Raji (cell line): ENCODE measurements around the gene ADCY2.

Experiments
- POLR2A ChIP-seq: IDR thresholded peaks from 2 replicates; pipeline ENCODE4 v1.6.1; 2011; ENCODE audit warnings: low read depth, low read length, control low read depth; ENCODE audit not compliant: insufficient read depth

The ADCY2 gene

DNA sequence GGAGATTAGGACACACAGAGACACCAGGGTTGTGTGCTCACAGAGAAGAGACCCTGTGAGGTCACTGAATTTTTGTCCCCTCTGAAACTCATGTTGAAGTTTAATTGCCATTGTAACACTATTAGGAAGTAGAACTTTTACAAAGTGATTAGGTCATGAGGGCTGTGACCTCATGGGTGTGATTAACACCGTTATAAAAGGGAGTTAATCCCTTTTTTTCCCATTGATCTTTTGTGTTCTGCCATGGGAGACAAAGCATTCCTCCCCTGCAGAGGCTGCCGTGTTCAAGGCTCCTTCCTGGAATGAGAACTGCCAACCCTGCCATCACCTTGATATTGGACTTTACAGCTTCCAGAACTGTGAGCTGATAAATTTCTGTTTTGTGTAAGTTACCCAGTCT is 221.0 kb downstream of the ADCY2 start:
- no peak for TF ChIP-seq POLR2A

DNA sequence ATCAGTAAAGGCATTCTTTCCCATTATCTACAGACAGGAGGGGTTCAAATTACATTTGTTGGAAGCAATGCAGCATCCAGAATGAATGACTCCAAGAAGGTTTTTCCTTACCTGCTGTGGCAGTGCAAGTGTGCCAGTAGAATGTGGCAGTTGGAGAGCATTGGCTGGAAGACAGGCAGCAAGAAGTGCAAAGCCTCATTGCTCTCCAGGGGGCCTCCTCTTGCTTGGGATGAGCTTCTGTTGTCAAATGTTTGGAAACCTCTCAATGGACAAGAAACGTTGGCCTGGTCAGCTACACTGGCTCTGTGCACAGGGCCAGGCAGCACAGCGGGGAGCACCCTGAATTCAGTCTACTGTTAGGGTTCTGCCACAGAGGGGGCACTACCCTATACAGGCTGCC is 226.6 kb downstream of the ADCY2 start:
- no peak for TF ChIP-seq POLR2A

GRCh38 chr5:7625740-7626139 is 229.8 kb downstream of the ADCY2 start:
- TF ChIP-seq POLR2A = no peak

DNA sequence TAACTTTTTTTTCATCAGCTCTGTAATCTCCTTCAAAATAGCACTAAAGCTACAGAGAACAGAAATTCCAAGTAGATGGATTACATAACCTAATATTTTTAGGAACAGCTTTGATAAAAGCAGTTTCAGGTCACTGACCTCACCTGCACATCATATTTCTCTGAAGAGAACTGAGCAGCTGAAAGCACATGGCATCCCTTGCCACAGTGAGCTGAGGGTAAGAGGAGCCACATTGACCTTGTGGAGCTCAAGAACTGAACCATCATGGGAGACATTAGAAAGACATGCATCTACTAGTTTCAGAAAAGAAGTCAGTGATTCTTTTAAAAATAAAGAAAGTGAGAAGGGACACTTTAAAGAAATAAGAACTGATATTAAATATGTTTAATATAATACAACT is 232.3 kb downstream of the ADCY2 start:
- TF ChIP-seq POLR2A = no peak

GRCh38 chr5:7628820-7629219 is 232.9 kb downstream of the ADCY2 start:
- TF ChIP-seq POLR2A = no peak

GRCh38 chr5:7629561-7629960 is 233.6 kb downstream of the ADCY2 start:
- TF ChIP-seq POLR2A = no peak

GRCh38 chr5:7634837-7635236 is 238.9 kb downstream of the ADCY2 start:
- no peak for TF ChIP-seq POLR2A

GRCh38 chr5:7638456-7638855 is 242.5 kb downstream of the ADCY2 start:
- no peak for TF ChIP-seq POLR2A

DNA sequence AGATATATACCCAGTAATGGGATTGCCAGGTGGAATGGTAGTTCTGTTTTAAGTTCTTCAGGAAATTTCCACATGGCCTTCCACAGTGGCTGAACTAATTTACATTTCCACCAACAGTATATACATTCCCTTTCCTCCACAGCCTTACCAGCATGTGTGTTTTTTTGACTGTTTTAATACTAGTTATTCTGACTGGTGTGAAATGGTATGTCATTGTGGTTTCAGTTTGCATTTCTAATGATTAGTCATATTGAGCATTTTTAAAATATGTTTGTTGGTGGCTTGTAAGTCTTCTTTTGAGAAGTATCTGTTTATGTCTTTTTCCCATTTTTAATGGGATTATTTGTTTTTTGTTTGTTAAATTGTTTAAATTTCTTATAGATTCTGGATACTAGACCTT is 246.1 kb downstream of the ADCY2 start:
- no peak for TF ChIP-seq POLR2A

- no peak for TF ChIP-seq POLR2A
Measured at GRCh38 chr5:7644723-7645122, 248.8 kb downstream of the ADCY2 start.

DNA sequence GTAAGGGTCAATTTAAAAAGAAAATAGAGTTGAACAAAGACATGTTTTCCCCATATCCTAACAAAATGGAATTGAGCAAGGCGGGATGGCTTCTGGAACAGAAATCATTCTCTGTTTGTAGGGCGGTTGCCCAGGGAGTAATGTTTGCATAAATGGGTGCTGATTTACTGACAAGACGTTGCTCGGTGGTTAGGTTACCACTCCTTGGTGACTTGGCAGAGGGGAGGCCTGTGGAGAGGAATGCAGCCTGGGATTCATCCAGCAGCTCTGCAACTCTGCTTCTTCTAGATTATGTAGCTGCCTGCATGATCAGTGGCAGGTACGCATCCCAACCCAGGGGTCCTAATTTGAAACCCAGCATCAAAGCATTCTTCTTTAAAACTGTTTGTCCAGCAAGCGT is 254.8 kb downstream of the ADCY2 start:
- TF ChIP-seq POLR2A = no peak

GRCh38 chr5:7653046-7653445 is 257.1 kb downstream of the ADCY2 start:
- no peak for TF ChIP-seq POLR2A

- TF ChIP-seq POLR2A = no peak
Measured at GRCh38 chr5:7657153-7657552, 261.2 kb downstream of the ADCY2 start.

DNA sequence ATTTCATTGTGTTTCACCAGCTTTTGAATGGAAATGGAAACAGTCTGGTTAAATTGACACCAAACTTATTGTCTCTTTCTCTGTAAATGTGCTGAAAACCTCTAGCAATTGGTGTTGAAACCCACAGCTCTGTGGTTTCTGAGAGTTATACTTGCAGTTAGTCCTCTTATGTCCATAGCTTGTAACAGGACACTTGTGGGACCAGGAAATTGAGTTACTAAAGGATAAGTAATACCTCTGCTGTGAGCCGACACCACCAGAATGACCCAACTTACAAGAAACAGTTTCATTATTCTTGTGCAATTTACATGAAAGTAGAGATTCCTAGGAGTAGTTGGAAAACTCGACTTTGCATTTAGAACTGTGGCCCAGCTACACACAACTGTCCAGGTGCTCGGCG is 263.5 kb downstream of the ADCY2 start:
- TF ChIP-seq POLR2A = no peak

GRCh38 chr5:7662289-7662688 is 266.4 kb downstream of the ADCY2 start:
- TF ChIP-seq POLR2A = no peak

DNA sequence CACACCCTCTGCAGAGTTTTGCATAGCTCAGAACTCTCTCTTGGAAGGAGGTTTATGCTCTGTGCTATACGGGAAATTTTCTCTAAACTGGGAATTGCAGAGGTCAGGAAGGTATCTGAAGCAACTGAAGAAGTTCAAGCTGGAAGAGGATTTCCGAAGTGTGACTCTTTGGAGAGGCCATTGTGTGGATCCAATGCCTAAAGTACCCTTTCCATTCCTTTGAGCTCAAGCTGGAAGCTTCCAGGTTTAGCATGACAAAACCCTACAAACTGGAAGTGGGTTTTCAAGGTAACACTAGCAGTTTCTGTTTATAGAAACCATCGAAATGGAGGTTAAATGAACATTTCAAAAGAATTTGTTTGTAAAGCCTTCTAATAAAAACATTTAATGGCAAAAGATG is 267.9 kb downstream of the ADCY2 start:
- no peak for TF ChIP-seq POLR2A

- TF ChIP-seq POLR2A = no peak
Measured at GRCh38 chr5:7664208-7664607, 268.3 kb downstream of the ADCY2 start.
